ENCODE results near the gene RHCE. TPM values are rescaled to one million over a fixed set of nuclear protein-coding genes. Genes with fewer than 3 reads are reported as not detected.
"Not testable (repeated sequence)": the region's sequence is repeated elsewhere in the genome, so short reads cannot be mapped to it uniquely, and the experiment has no call there.

Gene RHCE
- total and polyA plus RNA-seq, 2 donors (not counting 1 experiment from before 2014, with no cell fraction given), result 0.50 to 1.2 TPM

DNA sequence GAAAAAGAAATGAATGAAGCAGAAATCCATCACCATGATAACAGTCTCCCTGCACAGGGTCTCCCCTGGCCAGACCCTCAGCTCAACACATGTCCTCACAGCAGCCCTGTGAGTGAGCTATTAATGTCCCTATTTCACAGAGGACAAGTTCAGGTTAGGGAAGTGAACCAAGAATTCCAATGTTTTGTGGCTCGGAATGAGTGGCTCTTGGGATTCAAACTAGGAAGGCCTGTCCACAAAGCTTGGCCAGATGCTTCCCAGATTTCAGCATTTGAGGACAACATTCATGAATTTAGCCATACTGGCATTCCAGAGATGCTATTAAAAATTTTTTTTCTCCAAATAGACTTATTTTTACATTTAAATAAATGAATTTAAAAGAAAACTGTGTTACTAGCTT is 38.1 kb downstream of the RHCE start:
- H3K4me3 ChIP-seq (replicated peaks in 1 of 4; ENCODE audit: control extremely low read depth in 1 of 4, insufficient read depth in 1 of 4, low read depth in 3 of 4, low read length in 4 of 4); H3K4me1 ChIP-seq (ENCODE audit: control insufficient read depth, extremely low read depth, insufficient read depth, low read length); H3K9ac ChIP-seq (ENCODE audit: insufficient read depth, low read length); H3K4me2 ChIP-seq (ENCODE audit: extremely low read depth, insufficient read depth, low read length); H3K27ac ChIP-seq (ENCODE audit: insufficient read depth, low read length); H3K36me3 ChIP-seq (ENCODE audit: control insufficient read depth, insufficient read depth, low read length); H4K20me1 ChIP-seq (ENCODE audit: control insufficient read depth, extremely low read depth, insufficient read depth, low read length); H3K9me3 ChIP-seq (ENCODE audit: control insufficient read depth, insufficient read depth, low read depth, low read length); H3K27me3 ChIP-seq (ENCODE audit: control insufficient read depth, insufficient read depth, low read length); H3K79me2 ChIP-seq (ENCODE audit: control insufficient read depth, insufficient read depth, low read length); DNase-seq (ENCODE audit: low read depth in 2 of 2); H2AFZ ChIP-seq (ENCODE audit: low read length): not testable (repeated sequence)

DNA sequence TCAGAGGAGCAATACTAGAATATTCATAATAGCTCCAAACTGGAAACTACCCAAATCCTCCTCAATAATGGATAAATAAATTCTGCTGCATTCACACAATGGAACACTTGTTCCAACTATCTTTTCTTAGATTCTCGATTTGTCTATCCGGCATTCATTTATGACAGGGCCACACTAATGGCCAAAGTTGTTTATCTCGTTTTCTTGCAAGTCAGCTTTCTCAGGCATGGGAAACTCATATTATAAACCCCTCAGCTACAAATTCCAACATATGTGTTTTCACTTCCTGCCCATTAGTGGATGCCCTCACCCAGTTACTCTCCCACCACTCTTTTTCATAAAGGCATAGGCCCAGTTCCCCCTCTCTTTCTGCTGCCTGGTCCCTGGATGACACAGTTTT is 42.3 kb downstream of the RHCE start:
- not testable (repeated sequence) for H3K4me2 ChIP-seq (ENCODE audit: extremely low read depth, insufficient read depth, low read length); H3K36me3 ChIP-seq (ENCODE audit: control insufficient read depth, insufficient read depth, low read length); DNase-seq (ENCODE audit: low read depth in 2 of 2); H2AFZ ChIP-seq (ENCODE audit: low read length); H3K9me3 ChIP-seq (ENCODE audit: control insufficient read depth, insufficient read depth, low read depth, low read length); H3K4me1 ChIP-seq (ENCODE audit: control insufficient read depth, extremely low read depth, insufficient read depth, low read length); H3K27me3 ChIP-seq (ENCODE audit: control insufficient read depth, insufficient read depth, low read length); H3K4me3 ChIP-seq (replicated peaks in 1 of 4; ENCODE audit: control extremely low read depth in 1 of 4, insufficient read depth in 1 of 4, low read depth in 3 of 4, low read length in 4 of 4); H3K79me2 ChIP-seq (ENCODE audit: control insufficient read depth, insufficient read depth, low read length); H3K9ac ChIP-seq (ENCODE audit: insufficient read depth, low read length); H3K27ac ChIP-seq (ENCODE audit: insufficient read depth, low read length); H4K20me1 ChIP-seq (ENCODE audit: control insufficient read depth, extremely low read depth, insufficient read depth, low read length)

DNA sequence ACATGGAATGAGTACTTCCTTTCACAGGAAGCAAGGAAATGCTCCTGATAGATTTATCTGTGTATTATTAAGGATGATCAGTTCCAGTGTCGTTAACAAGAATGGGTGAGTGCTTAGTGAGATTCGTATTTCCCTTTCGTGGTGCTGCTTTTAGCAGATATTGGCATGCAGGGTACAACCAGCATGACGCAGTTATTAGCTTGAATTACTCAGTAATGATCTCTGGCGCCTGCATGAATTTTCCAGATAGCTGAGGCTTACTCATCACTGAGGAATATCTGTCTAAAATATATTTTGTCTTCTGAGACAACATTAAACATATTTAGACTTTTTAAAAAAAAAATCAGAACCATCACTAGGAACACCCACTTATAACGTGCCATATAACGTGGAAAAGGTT is 48.9 kb downstream of the RHCE start:
- not testable (repeated sequence) for H3K79me2 ChIP-seq (ENCODE audit: control insufficient read depth, insufficient read depth, low read length); H3K4me3 ChIP-seq (replicated peaks in 1 of 4; ENCODE audit: control extremely low read depth in 1 of 4, insufficient read depth in 1 of 4, low read depth in 3 of 4, low read length in 4 of 4); H3K9me3 ChIP-seq (ENCODE audit: control insufficient read depth, insufficient read depth, low read depth, low read length); H3K4me2 ChIP-seq (ENCODE audit: extremely low read depth, insufficient read depth, low read length); H3K36me3 ChIP-seq (ENCODE audit: control insufficient read depth, insufficient read depth, low read length); H3K27me3 ChIP-seq (ENCODE audit: control insufficient read depth, insufficient read depth, low read length); H4K20me1 ChIP-seq (ENCODE audit: control insufficient read depth, extremely low read depth, insufficient read depth, low read length); H2AFZ ChIP-seq (ENCODE audit: low read length); H3K9ac ChIP-seq (ENCODE audit: insufficient read depth, low read length); H3K4me1 ChIP-seq (ENCODE audit: control insufficient read depth, extremely low read depth, insufficient read depth, low read length)
- peak; percentile 74 to 89 for DNase-seq (ENCODE audit: low read depth in 2 of 2)
- peak overlapping the region; percentile 57 for H3K27ac ChIP-seq (ENCODE audit: insufficient read depth, low read length)

GRCh38 chr1:25369691-25370271 is 50.8 kb downstream of the RHCE start:
- H3K79me2 ChIP-seq (ENCODE audit: control insufficient read depth, insufficient read depth, low read length); H3K27me3 ChIP-seq (ENCODE audit: control insufficient read depth, insufficient read depth, low read length); H3K27ac ChIP-seq (ENCODE audit: insufficient read depth, low read length); H3K4me2 ChIP-seq (ENCODE audit: extremely low read depth, insufficient read depth, low read length); H3K4me1 ChIP-seq (ENCODE audit: control insufficient read depth, extremely low read depth, insufficient read depth, low read length); H3K9ac ChIP-seq (ENCODE audit: insufficient read depth, low read length); H2AFZ ChIP-seq (ENCODE audit: low read length); DNase-seq (ENCODE audit: low read depth in 2 of 2); H3K36me3 ChIP-seq (ENCODE audit: control insufficient read depth, insufficient read depth, low read length); H4K20me1 ChIP-seq (ENCODE audit: control insufficient read depth, extremely low read depth, insufficient read depth, low read length); H3K4me3 ChIP-seq (replicated peaks in 1 of 4; ENCODE audit: control extremely low read depth in 1 of 4, insufficient read depth in 1 of 4, low read depth in 3 of 4, low read length in 4 of 4); H3K9me3 ChIP-seq (ENCODE audit: control insufficient read depth, insufficient read depth, low read depth, low read length): not testable (repeated sequence)

GRCh38 chr1:25369241-25369640 is 51.4 kb downstream of the RHCE start:
- no peak for DNase-seq (ENCODE audit: low read depth in 2 of 2)
- no peak overlapping the region for H3K4me3 ChIP-seq (replicated peaks in 1 of 4; ENCODE audit: control extremely low read depth in 1 of 4, insufficient read depth in 1 of 4, low read depth in 3 of 4, low read length in 4 of 4)
- no peaks in the 10 kb centered on the region for H3K9me3 ChIP-seq (ENCODE audit: control insufficient read depth, insufficient read depth, low read depth, low read length)
- no peak overlapping the region for H2AFZ ChIP-seq (ENCODE audit: low read length)
- no peaks in the 10 kb centered on the region for H3K79me2 ChIP-seq (ENCODE audit: control insufficient read depth, insufficient read depth, low read length)
- H3K4me1 ChIP-seq (ENCODE audit: control insufficient read depth, extremely low read depth, insufficient read depth, low read length), result peaks cover 4% of the 10 kb centered on the region
- H4K20me1 ChIP-seq (ENCODE audit: control insufficient read depth, extremely low read depth, insufficient read depth, low read length), result no peaks in the 10 kb centered on the region
- TF ChIP-seq EZH2 (IDR thresholded peaks at IDR 0.05; ENCODE audit: low read length, missing control alignments), result no peak
- TF ChIP-seq, protein P1, sequence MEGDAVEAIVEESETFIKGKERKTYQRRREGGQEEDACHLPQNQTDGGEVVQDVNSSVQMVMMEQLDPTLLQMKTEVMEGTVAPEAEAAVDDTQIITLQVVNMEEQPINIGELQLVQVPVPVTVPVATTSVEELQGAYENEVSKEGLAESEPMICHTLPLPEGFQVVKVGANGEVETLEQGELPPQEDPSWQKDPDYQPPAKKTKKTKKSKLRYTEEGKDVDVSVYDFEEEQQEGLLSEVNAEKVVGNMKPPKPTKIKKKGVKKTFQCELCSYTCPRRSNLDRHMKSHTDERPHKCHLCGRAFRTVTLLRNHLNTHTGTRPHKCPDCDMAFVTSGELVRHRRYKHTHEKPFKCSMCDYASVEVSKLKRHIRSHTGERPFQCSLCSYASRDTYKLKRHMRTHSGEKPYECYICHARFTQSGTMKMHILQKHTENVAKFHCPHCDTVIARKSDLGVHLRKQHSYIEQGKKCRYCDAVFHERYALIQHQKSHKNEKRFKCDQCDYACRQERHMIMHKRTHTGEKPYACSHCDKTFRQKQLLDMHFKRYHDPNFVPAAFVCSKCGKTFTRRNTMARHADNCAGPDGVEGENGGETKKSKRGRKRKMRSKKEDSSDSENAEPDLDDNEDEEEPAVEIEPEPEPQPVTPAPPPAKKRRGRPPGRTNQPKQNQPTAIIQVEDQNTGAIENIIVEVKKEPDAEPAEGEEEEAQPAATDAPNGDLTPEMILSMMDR (conservative IDR thresholded peaks at IDR 0.05 in 1 of 2, IDR thresholded peaks at IDR 0.05 in 1 of 2; ENCODE audit: low read depth in 1 of 2, low read length in 2 of 2), result no peak
- H3K9ac ChIP-seq (ENCODE audit: insufficient read depth, low read length), result no peak overlapping the region
- no peaks in the 10 kb centered on the region for H3K36me3 ChIP-seq (ENCODE audit: control insufficient read depth, insufficient read depth, low read length)
- H3K4me2 ChIP-seq (ENCODE audit: extremely low read depth, insufficient read depth, low read length), result no peak overlapping the region
- H3K27ac ChIP-seq (ENCODE audit: insufficient read depth, low read length), result no peak overlapping the region
- no peaks in the 10 kb centered on the region for H3K27me3 ChIP-seq (ENCODE audit: control insufficient read depth, insufficient read depth, low read length)

DNA sequence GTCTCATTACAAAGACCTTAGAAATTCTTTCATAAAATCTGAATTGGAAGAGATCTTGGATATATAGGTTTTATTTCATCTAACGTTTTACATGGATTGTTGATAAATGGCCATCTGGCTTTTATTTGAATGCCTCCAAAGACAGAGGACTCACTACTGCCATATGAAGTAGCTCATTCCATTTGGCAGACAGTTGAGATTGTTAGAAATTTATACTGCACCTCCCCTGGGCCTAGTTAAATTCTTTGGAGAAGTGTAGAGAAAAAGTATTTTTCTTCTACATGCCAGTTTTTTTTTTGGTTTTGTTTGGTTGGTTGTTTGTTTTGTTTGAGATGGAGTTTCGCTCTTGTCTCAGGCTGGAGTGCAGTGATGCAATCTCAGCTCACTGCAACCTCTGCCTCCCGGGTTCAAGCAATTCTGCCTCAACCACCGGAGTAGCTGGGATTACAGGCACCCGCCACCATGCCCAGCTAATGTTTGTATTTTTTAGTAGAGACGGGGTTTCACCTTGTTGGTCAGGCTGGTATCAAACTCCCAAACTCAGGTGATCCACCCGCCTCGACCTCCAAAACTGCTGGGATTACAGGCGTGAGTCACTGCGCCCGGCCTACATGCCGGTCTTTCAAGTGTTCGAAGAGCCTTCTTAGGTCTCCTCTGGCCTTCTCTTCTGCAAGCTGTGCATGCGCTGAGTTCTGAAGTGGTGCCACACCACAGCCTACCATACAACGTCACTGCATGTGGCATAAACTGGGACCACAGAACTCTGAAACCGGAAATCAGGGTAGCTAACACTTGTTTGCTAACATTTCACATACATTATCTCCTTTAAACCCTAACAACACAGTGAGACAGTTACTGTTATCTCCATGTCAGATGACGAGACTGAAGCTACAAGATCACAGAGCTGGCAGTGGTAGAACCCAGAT is 57.7 kb downstream of the RHCE start:
- DNase-seq (ENCODE audit: low read depth in 2 of 2); H3K4me2 ChIP-seq (ENCODE audit: extremely low read depth, insufficient read depth, low read length); H4K20me1 ChIP-seq (ENCODE audit: control insufficient read depth, extremely low read depth, insufficient read depth, low read length); H3K27me3 ChIP-seq (ENCODE audit: control insufficient read depth, insufficient read depth, low read length); H3K9me3 ChIP-seq (ENCODE audit: control insufficient read depth, insufficient read depth, low read depth, low read length); H3K4me3 ChIP-seq (replicated peaks in 1 of 4; ENCODE audit: control extremely low read depth in 1 of 4, insufficient read depth in 1 of 4, low read depth in 3 of 4, low read length in 4 of 4); H3K9ac ChIP-seq (ENCODE audit: insufficient read depth, low read length); H3K36me3 ChIP-seq (ENCODE audit: control insufficient read depth, insufficient read depth, low read length); H2AFZ ChIP-seq (ENCODE audit: low read length); H3K27ac ChIP-seq (ENCODE audit: insufficient read depth, low read length); H3K79me2 ChIP-seq (ENCODE audit: control insufficient read depth, insufficient read depth, low read length): not testable (repeated sequence)
- H3K4me1 ChIP-seq (ENCODE audit: control insufficient read depth, extremely low read depth, insufficient read depth, low read length), result peaks cover 12% of the 10 kb centered on the region
